ENCODE data around the gene EIF4E3. TPM values are rescaled to one million over a fixed set of nuclear protein-coding genes. Genes with fewer than 3 reads are reported as not detected.

EIF4E3 gene
- 1.3 TPM for polyA plus RNA-seq (2012; ENCODE audit: missing spikeins)

- FAIRE-seq (peak; percentile 21), DNase-seq (ENCODE audit: insufficient read length) (peak; percentile 51)
- TF ChIP-seq TAF1 (IDR thresholded peaks at IDR 0.05; ENCODE audit: borderline replicate concordance, low read depth, low read length) (no peak), POLR2AphosphoS5 (IDR thresholded peaks at IDR 0.05; ENCODE audit: low read depth, low read length) (no peak), POLR2A (IDR thresholded peaks at IDR 0.05; ENCODE audit: low read depth, low read length) (no peak)
Observed at GRCh38 chr3:71725271-71725991, at the start of gene EIF4E3. Gene EIF4E3, minus strand, starts transcription at chr3:71725402. Its CDS starts 35 bp downstream, at chr3:71725367.

DNA sequence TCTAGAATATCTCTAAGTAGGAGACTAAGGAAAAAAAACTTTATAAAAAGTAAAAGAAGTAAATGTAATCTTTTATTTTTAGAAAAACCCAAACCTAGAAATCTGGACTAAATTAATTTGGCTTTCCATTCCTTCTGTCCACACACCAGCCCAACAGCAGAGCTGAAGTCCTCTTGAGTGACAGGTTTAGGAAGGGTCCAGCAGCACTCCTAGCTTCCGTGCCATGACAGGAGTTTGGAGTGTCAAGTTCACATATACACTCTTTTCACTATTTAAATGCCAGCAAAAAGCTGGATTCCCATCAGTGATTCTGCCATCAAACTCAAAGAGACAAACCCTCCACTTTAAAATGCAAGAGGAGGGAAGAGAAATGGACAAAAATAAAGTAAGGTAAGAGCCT is 46.7 kb upstream of the EIF4E3 start:
- no peak for DNase-seq (ENCODE audit: insufficient read length)
- TF ChIP-seq TAF1 (IDR thresholded peaks at IDR 0.05; ENCODE audit: borderline replicate concordance, low read depth, low read length) (no peak), POLR2A (IDR thresholded peaks at IDR 0.05; ENCODE audit: low read depth, low read length) (no peak), POLR2AphosphoS5 (IDR thresholded peaks at IDR 0.05; ENCODE audit: low read depth, low read length) (no peak)
- no peak for FAIRE-seq

DNA sequence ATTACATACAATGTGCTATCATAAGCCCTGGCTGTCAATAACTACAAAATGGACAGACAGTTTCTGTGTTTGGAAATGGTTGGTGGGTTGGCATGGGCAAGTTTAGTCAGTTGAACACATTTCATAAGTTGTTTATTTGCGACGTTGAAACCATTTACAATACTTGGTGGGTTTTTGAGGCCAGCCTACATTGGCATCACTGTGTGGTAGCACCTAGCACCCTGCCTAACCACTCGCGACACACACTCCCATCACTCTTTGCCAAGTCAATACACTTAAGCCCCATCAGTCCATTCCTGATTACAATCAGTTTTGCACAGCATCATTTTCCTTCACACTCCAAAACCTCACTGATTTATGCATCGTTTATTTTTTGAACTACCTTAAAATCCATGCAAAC is 45.9 kb upstream of the EIF4E3 start:
- TF ChIP-seq POLR2AphosphoS5 (IDR thresholded peaks at IDR 0.05; ENCODE audit: low read depth, low read length) = no peak
- TF ChIP-seq TAF1 (IDR thresholded peaks at IDR 0.05; ENCODE audit: borderline replicate concordance, low read depth, low read length) = no peak
- TF ChIP-seq POLR2A (IDR thresholded peaks at IDR 0.05; ENCODE audit: low read depth, low read length) = no peak
- DNase-seq (ENCODE audit: insufficient read length) (no peak), FAIRE-seq (no peak)

- FAIRE-seq (no peak), DNase-seq (ENCODE audit: insufficient read length) (no peak)
- TF ChIP-seq POLR2A (IDR thresholded peaks at IDR 0.05; ENCODE audit: low read depth, low read length) (no peak), POLR2AphosphoS5 (IDR thresholded peaks at IDR 0.05; ENCODE audit: low read depth, low read length) (no peak), TAF1 (IDR thresholded peaks at IDR 0.05; ENCODE audit: borderline replicate concordance, low read depth, low read length) (no peak)
Observed at GRCh38 chr3:71763426-71763825, 38.2 kb upstream of the EIF4E3 start.

DNA sequence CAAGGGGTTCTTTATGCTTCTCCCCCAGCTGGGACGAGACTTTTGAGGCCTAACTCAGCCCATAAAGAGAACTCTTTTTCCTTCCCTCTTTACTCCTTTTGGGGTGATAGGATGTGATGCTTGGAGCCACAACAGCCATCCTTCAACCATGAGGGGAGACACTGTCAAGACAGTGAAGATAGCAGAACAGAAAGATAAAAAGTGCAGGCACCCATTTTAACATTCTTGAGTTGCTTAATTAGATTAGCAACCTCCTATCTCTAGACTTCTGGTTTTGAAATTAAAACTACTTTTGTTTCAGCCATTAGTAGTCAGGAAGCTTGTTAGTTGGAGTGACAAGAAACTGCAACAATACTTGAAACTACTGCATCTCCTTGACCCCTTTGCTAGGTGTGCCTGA is 34.9 kb upstream of the EIF4E3 start:
- TF ChIP-seq TAF1 (IDR thresholded peaks at IDR 0.05; ENCODE audit: borderline replicate concordance, low read depth, low read length) = no peak
- DNase-seq (ENCODE audit: insufficient read length) (no peak), FAIRE-seq (no peak)

DNA sequence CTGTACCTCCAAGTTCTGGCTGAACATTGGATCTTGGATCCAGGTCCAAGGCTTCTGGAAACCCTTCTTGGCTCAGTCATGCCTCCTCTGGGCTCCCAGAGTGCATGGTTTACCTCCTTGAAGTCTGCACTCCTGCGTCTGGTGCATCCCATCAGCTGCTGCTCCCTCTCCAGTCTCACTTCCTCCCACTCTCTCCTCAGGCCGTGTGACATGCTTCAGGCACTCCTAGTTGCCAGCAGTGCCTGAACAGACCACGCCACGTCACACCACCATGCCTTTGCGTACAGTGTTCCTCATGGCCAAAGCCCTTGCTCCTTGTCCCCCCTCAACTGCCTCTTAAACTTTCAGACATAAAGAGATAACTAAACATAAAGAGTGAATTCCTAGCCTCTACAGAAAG is 34.2 kb upstream of the EIF4E3 start:
- no peak for FAIRE-seq
- no peak for TF ChIP-seq POLR2A (IDR thresholded peaks at IDR 0.05; ENCODE audit: low read depth, low read length)
- TF ChIP-seq TAF1 (IDR thresholded peaks at IDR 0.05; ENCODE audit: borderline replicate concordance, low read depth, low read length) = no peak
- DNase-seq (ENCODE audit: insufficient read length) = no peak

DNA sequence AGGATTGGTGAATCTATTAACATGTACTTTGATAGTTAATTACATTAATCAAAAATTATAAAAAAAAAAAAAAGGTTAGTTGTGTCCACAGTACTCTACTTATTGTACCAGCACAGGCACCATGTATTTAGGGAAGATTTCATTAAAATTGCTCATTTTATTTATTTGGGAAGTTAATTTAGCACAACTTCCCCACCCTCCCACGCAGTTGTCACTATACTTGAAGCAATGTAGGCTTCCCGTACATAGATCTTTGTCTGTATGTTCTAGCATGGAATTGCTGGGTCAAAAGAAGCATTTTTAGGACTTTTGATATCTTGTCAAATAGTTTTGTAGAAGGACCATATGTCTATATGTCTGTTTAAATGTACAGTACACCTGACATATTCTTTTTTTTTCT is 32.9 kb upstream of the EIF4E3 start:
- no peak for DNase-seq (ENCODE audit: insufficient read length)
- TF ChIP-seq POLR2A (IDR thresholded peaks at IDR 0.05; ENCODE audit: low read depth, low read length) (no peak), TAF1 (IDR thresholded peaks at IDR 0.05; ENCODE audit: borderline replicate concordance, low read depth, low read length) (no peak), POLR2AphosphoS5 (IDR thresholded peaks at IDR 0.05; ENCODE audit: low read depth, low read length) (no peak)
- no peak for FAIRE-seq

DNA sequence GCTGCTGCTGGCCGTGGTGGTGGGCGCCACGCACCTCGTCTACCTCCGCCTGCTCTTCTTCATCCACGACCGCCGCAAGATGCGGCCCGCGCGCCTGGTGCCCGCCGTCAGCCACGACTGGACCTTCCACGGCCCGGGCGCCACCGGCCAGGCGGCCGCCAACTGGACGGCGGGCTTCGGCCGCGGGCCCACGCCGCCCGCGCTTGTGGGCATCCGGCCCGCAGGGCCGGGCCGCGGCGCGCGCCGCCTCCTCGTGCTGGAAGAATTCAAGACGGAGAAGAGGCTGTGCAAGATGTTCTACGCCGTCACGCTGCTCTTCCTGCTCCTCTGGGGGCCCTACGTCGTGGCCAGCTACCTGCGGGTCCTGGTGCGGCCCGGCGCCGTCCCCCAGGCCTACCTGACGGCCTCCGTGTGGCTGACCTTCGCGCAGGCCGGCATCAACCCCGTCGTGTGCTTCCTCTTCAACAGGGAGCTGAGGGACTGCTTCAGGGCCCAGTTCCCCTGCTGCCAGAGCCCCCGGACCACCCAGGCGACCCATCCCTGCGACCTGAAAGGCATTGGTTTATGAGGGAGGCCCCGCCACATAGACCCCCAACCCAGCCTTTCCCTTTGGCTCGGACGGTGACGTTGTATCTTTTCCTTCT is 29.5 kb upstream of the EIF4E3 start:
- DNase-seq (ENCODE audit: insufficient read length) (no peak), FAIRE-seq (no peak)
- TF ChIP-seq POLR2AphosphoS5 (IDR thresholded peaks at IDR 0.05; ENCODE audit: low read depth, low read length) (no peak), POLR2A (IDR thresholded peaks at IDR 0.05; ENCODE audit: low read depth, low read length) (no peak), TAF1 (IDR thresholded peaks at IDR 0.05; ENCODE audit: borderline replicate concordance, low read depth, low read length) (no peak)

GRCh38 chr3:71753701-71754609 is 28.8 kb upstream of the EIF4E3 start, which contains the start of gene GPR27:
Gene GPR27, plus strand, starts transcription at chr3:71753855. Its CDS starts 195 bp downstream, at chr3:71754050.
- no peak for TF ChIP-seq POLR2AphosphoS5 (IDR thresholded peaks at IDR 0.05; ENCODE audit: low read depth, low read length)
- no peak for TF ChIP-seq POLR2A (IDR thresholded peaks at IDR 0.05; ENCODE audit: low read depth, low read length)
- no peak for TF ChIP-seq TAF1 (IDR thresholded peaks at IDR 0.05; ENCODE audit: borderline replicate concordance, low read depth, low read length)
- DNase-seq (ENCODE audit: insufficient read length) (no peak), FAIRE-seq (no peak)

DNA sequence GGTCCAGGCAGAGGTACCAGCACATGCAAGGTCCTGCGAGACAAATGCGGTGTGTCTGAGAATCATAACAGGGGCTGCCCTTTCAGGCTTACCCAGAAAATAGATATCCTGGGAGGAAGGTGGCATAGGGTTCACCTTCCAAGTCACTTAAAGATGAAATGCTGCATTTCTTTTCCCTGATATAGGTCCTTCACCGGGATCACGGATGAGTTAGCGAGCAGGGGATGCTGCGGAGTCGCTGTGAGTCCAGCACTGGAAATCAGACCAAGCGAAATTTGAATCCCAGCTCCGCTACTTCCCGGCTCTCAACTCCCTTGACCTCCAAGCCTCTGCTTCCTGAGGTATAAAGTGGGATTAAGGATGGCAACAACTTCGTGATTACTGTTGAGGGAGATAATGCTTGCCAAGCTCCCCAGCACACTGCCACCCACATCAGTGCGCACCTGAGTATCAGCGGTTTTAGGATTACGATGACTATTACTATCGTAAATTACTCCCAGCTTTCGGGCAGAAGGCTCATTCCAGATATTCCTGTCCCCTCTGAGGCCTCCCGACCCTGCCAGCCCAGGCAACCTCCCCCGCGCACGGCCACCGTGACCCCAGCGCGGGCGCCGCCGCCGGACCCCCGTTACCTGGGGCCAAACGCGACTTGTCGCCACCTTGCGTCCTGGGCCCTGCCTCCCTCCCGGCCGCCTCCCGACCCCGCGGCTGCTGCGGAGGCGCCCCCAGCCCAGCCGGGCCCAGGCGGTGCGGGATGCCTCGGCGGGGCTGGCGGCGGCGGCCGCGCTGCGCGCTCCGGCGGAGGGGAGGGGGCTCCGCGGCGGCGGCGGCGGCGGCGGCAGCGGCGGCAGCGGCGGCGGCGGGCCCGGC is 27.9 kb upstream of the EIF4E3 start:
- TF ChIP-seq TAF1 (IDR thresholded peaks at IDR 0.05; ENCODE audit: borderline replicate concordance, low read depth, low read length) = no peak
- TF ChIP-seq POLR2A (IDR thresholded peaks at IDR 0.05; ENCODE audit: low read depth, low read length) = no peak
- no peak for TF ChIP-seq POLR2AphosphoS5 (IDR thresholded peaks at IDR 0.05; ENCODE audit: low read depth, low read length)
- FAIRE-seq (no peak), DNase-seq (ENCODE audit: insufficient read length) (no peak)

DNA sequence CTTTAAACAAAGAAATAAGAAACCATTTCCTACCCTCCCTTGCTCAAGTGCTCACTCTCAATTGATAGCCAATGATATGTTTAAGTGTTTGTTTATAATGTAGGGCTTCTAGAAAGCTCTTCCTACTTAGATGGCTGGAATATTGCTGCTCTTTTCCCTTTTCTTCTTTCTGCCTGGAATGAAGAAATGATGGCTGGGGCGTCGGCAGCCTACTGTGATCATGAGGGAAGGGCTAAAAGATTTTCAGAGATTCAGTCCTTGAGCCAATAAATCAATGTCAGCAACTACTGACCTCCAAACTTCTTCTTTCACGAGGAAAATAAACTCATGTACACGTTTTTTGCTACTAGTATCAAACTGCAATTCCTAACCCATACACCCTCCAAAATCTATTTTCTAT is 26.4 kb upstream of the EIF4E3 start:
- TF ChIP-seq TAF1 (IDR thresholded peaks at IDR 0.05; ENCODE audit: borderline replicate concordance, low read depth, low read length) (no peak), POLR2AphosphoS5 (IDR thresholded peaks at IDR 0.05; ENCODE audit: low read depth, low read length) (no peak), POLR2A (IDR thresholded peaks at IDR 0.05; ENCODE audit: low read depth, low read length) (no peak)
- FAIRE-seq = no peak
- DNase-seq (ENCODE audit: insufficient read length) = no peak
